ENCODE measurements around the gene MED12L.
"Not testable (repeated sequence)": the region's sequence is repeated elsewhere in the genome, so short reads cannot be mapped to it uniquely, and the experiment has no call there.

Gene MED12L, protein sequence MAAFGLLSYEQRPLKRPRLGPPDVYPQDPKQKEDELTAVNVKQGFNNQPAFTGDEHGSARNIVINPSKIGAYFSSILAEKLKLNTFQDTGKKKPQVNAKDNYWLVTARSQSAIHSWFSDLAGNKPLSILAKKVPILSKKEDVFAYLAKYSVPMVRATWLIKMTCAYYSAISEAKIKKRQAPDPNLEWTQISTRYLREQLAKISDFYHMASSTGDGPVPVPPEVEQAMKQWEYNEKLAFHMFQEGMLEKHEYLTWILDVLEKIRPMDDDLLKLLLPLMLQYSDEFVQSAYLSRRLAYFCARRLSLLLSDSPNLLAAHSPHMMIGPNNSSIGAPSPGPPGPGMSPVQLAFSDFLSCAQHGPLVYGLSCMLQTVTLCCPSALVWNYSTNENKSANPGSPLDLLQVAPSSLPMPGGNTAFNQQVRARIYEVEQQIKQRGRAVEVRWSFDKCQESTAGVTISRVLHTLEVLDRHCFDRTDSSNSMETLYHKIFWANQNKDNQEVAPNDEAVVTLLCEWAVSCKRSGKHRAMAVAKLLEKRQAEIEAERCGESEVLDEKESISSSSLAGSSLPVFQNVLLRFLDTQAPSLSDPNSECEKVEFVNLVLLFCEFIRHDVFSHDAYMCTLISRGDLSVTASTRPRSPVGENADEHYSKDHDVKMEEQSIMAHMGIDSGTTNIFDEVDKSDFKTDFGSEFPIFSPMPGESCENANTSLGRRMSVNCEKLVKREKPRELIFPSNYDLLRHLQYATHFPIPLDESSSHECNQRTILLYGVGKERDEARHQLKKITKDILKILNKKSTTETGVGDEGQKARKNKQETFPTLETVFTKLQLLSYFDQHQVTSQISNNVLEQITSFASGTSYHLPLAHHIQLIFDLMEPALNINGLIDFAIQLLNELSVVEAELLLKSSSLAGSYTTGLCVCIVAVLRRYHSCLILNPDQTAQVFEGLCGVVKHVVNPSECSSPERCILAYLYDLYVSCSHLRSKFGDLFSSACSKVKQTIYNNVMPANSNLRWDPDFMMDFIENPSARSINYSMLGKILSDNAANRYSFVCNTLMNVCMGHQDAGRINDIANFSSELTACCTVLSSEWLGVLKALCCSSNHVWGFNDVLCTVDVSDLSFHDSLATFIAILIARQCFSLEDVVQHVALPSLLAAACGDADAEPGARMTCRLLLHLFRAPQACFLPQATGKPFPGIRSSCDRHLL (N-terminal part only)

DNA sequence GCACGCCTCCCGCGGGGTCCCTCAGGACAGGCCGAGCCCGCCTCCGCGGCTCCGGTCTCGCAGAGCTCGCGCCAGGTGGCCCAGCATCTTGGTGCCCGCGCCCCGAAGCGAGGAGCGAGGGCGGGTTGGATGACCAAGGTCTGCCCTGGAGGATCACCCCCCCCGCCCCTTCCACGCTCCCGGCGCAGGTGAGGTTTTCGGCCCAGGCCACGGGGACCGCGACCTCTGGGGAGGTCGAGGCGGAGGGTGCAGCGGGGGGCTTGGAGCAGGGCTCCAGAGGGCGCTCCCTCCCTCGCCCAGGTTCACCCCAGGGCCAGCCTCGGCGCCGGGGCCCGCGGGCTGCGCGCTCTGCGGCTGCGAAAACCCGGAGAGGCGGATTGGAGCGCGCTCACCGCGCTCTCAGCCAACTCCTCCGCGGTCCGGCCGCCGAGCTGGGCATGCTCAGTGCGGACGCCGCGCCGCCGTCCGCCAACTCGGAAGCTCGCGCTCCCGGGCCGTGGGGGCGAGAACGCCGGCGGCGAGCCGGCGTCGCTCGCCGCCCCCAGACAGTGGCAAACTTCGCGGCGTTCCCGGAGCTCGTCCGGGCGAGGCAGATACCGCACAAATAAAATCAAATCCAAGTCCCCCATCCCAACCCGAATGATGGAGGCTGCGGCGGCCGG lies at the start of gene MED12L:
Gene MED12L (plus strand): TSS at position 438 of the 662 bp plus-strand sequence. CDS start 1,263 bp downstream, outside the sequence.
- DNase-seq = peak; percentile 45

DNA sequence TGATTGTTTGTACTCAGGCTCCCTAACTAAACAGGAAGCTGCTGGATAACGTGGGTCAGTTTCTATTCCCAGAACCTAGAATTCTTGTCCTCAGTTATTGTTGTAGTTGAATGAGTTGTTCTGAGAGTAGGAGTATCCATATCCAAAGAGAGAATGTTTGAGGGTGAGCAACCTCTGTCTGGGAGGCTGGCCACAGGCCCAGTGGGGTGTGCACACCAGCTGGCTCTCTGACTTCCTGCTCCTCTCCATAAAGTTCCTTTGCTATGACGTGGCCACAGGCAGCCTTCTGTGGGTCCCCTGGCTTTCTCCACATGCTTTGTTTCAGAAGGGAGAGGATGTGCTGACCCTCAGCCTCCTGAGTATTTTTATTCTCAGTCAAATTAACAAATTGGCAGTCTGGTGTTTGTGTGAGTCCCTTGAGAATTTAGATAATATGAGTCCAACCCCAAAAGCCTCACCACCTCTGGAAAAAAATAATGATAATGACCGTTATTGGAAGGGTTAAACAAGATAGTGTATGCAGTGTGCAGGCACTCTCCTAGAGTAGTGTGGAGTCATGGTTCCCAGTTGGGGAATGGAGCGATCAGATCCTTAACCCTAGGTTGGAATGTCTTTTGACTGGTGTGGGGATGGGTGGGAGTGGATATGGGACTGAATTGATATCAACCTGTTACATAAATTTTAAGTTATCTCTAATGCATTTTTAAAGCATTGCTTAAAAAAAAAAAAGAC lies 47.6 kb upstream of the MED12L start:
- no peak for DNase-seq

- no peak for DNase-seq
Measured at GRCh38 chr3:151044706-151045105, 40.8 kb upstream of the MED12L start.

DNA sequence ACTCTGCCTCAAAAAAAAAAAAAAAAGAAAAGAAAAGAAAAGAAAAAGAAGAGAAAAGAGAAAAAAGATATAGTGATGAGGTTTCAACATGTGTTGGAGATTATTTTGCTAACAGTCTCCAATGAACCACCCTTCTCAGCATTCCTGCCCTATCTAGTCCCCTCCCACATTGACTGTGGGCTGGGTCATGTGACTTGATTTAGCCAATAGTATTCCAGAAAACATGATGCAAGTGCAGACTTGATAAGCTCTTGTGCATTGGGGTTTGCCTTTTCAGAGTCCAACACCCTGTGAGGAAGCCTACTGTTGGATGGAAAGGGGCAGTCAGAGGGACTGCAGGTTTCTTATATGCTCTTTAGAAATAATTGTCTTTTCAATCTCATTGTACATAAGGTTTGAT lies 37.8 kb upstream of the MED12L start:
- DNase-seq = no peak

- no peak for DNase-seq
Measured at GRCh38 chr3:151051533-151051932, 33.9 kb upstream of the MED12L start.

- DNase-seq = no peak
Measured at GRCh38 chr3:151052346-151052745, 33.1 kb upstream of the MED12L start.

DNA sequence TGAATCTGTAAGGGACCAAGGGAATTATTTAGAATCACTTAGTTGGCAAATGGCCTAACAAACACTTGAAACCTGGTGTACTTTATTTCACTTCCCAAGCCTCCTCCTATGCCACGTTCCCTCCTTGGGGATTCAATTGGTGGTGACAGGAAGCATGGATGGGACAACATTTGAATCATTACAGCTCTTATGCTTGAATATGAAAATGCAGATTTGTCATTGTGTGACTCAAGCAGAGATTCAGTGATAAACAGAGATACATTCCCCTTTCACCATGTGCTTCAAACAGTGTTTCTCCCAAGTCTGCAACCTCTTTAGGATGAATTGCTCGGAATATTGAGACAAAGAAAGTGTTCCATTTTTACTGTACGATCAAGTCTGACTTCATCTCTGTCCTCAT lies 32.7 kb upstream of the MED12L start:
- DNase-seq = no peak

DNA sequence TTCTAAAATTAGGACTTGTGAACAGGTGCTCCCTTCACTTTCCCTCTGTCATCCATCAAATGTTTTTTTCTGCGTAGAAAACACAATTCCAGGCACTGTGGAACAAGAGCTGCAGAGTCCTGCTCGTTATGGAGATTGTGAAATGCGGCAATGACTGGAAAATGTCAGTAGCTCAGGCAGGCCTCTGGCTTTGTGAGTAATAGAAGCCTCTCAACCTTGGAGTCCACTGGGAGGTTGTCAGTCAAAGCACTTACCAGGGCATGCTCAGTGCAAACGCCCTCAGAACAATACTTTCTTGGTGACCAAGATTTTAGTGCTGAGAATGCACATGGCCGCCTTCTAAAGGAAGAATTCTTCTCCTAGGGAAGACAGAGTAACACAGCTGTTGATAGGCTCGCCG lies 26.7 kb upstream of the MED12L start:
- DNase-seq = no peak

DNA sequence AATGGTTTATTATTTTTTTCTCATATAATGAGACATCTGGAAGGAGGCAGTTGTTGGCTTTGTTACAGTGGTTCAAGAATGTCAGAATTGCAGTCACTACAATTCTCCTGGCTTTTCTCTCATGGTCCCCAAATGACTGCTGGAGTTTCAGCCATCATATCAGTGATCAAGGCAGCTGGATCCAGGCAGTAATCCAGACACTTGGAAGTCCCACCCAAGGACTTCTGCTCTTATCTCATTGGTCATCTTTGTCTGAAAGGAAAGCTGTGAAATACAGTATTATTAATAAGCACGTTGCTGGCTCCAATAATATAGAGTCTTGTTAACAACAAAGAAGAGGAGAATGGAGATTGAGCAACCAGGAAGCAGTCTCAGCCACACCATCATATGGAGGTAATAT lies 22.9 kb upstream of the MED12L start:
- DNase-seq = no peak

- no peak for DNase-seq
Measured at GRCh38 chr3:151067158-151067557, 18.3 kb upstream of the MED12L start.

DNA sequence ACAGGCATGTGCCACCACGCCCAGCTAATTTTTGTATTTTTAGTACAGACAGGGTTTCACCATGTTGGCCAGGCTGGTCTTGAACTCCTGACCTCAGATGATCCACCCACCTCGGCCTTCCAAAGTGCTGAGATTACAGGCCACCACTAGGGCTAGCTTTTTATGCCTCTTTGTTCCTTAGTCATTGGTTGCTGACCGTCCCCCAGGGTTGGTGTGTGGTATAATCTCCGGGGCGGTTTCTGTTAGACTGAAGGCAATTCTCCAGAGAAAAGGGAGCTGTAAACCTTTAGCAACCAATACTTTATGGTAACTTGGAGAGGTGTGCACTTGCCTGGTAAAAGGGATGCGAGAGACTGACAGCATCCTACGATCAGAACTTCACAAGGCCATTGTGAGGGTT lies 12.6 kb upstream of the MED12L start:
- not testable (repeated sequence) for DNase-seq

DNA sequence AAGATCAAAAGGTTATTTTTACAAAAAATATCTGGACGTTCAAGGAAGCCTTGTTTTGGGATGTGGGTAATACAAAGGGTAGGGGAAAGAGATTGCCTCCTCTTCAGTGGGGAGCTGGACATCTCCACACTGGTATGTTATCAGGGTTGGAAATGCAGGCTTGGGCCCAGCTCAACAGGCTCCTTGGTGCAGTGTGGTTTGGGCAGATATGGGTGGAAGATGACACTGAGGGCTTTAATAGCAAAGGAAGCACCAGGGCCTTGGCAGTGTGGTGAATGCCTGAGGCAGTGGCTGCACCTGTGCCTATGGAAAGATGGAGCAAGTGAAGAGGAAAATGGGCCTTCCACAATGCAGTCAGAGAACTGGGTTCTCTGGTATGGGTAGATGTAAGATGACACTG lies 11.2 kb upstream of the MED12L start:
- DNase-seq = no peak

GRCh38 chr3:151075869-151076562 lies 9.4 kb upstream of the MED12L start:
- no peak for DNase-seq

- DNase-seq = no peak
Measured at GRCh38 chr3:151076626-151077025, 8.8 kb upstream of the MED12L start.

DNA sequence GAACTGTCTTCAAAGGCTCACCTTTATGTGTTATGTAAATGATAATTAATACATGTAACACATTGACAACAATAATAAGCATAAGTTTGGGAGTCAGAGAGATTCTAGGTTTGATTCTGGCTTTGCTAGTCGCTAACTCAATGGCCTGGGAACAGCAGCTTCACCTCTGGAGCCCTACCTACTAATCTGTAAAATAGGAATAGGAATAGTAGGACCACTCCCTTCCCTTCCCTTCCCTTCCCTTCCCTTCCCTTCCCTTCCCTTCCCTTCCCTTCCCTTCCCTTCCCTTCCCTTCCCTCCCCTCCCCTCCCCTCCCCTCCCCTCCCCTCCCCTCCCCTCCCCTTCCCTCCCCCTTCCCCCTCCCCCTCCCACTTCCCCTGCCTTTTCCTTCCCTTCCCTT lies 4.4 kb upstream of the MED12L start:
- not testable (repeated sequence) for DNase-seq

- no peak for DNase-seq
Measured at GRCh38 chr3:151082880-151083838, 2.3 kb upstream of the MED12L start.

- DNase-seq = no peak
Measured at GRCh38 chr3:151084893-151085226, 604 bp upstream of the MED12L start.

DNA sequence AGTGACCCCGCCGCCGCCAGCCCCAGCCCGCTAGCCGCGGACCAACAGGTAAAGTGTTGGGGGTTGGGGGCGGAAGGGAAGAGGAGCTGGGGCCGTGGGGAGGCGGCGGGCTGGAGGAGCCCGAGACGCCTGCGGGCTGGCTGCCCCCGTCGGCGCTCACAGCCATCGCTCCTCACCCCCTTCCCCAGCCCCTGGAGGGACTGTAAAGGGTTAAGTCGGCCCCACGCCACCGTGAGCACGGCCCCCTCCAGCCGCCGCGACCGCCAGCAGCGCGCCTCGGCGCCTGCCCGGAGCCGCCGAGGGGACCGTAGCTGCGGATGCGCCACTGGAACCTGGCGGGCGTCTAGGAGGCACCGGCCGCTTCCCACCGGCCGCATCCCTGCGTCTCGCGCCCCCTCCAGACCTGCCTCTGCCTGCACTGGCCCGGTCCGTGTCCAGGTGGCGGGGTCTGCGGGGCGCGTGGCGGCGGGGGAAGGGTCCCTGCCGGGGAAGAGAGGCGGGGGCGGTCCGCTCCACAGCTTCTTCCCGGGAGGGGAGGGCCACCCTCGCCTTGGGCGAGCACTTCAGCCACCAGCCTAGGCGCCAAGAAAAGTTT lies 522 bp downstream of the MED12L start:
- DNase-seq = no peak

DNA sequence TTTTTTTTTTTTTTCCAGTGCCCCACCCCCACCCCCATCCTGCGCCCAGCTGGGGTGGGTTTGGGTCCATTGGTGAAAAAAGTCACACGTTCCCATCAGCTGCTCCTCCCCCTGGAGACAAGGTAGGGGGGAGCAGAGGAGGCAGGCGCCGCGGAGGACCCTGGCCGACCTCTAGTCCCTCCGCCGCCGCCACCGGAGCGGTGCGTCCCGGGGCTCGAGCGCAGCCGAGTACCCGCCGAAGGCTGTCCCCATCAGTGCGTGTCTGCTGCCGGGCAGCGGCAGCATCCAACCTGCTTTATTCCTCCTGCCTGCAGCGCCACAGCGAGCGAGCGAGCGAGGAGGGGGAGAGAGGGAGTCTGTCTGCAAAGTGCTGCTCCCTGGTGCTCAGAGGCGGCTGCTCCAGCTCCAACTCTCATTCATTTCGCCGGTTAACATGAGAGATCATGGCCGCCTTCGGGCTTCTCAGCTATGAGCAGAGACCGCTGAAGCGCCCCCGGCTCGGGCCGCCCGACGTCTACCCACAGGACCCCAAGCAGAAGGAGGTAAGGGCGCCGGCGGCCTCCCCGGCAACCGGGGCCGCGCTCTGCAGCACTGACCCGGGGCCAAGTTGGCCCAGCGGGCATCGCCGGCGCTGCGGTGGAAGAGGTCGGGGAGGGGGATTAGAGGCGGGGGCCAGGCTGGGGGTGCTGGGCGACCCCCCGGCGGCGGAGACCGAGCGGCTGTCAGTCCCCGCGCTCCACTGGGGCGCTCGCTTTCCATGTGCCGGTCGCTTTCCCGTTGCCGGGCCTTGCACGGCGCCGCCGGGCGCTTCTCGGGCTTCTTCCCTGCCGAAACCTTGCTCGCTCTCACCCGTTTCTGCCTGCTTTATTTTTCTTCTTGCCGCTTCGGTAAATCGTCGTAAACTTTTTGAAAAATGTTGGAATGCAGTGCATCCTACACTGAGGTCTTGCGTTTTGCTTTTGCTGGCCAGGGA lies 1.3 kb downstream of the MED12L start:
- DNase-seq = peak; percentile 39
